HepG2 (cell line): ENCODE measurements around the gene RING1. TPM values are rescaled to one million over a fixed set of nuclear protein-coding genes. Genes with fewer than 3 reads are reported as not detected.

Experiments used
- HES4 ChIP-seq: sonication (generic); formaldehyde crosslinking; IDR thresholded peaks from 2 replicates; pipeline ENCODE4 v1.9.0; 2021; ENCODE audit warnings: mild to moderate bottlenecking, missing genetic modification reagents, borderline replicate concordance
- JUN ChIP-seq: sonication (generic); formaldehyde crosslinking; IDR thresholded peaks from 2 replicates; pipeline ENCODE4 v1.4.0; 2020; ENCODE audit warnings: mild to moderate bottlenecking, missing genetic modification reagents
- KLF12 ChIP-seq: sonication (generic); formaldehyde crosslinking; IDR thresholded peaks from 2 replicates; pipeline ENCODE4 v1.4.0; 2020; ENCODE audit warnings: missing genetic modification reagents, borderline replicate concordance
- MAZ ChIP-seq, 2 experiments: sonication (generic) in 1 of 2; formaldehyde crosslinking in 1 of 2; IDR thresholded peaks; 2 replicates each; pipeline versions ENCODE4 v1.5.0 to v1.6.1; 2012 to 2020; ENCODE audit warnings: low read depth in 2 of 2, mild to moderate bottlenecking in 2 of 2, borderline replicate concordance in 1 of 2, improper control_type of control experiment in 1 of 2, low read length in 1 of 2, missing genetic modification reagents in 1 of 2, moderate library complexity in 1 of 2
- RFXAP ChIP-seq: sonication (generic); formaldehyde crosslinking; IDR thresholded peaks from 2 replicates; pipeline ENCODE4 v1.4.0; 2020; ENCODE audit warnings: missing genetic modification reagents, borderline replicate concordance
- SAP130 ChIP-seq: IDR thresholded peaks from 2 replicates; pipeline ENCODE4 v1.6.1; 2016; ENCODE audit warnings: low read depth
- SMAD1 ChIP-seq: sonication (generic); formaldehyde crosslinking; IDR thresholded peaks from 2 replicates; pipeline ENCODE4 v1.4.0; 2020; ENCODE audit warnings: missing genetic modification reagents, low read depth, mild to moderate bottlenecking, borderline replicate concordance
- SPEN ChIP-seq: sonication (generic); formaldehyde crosslinking; IDR thresholded peaks from 2 replicates; pipeline ENCODE4 v1.5.1; 2020; ENCODE audit warnings: low read depth, mild to moderate bottlenecking, missing genetic modification reagents
- ZKSCAN1 ChIP-seq: fragments of 150-350 bp; IDR thresholded peaks from 2 replicates; pipeline ENCODE4 v1.6.1; 2014; ENCODE audit warnings: low read length
- ZMYM2 ChIP-seq: sonication (generic); formaldehyde crosslinking; IDR thresholded peaks from 2 replicates; pipeline ENCODE4 v1.8.0; 2022; ENCODE audit warnings: mild to moderate bottlenecking, missing genetic modification reagents
- ZNF24 ChIP-seq: fragments of 450-650 bp; IDR thresholded peaks from 2 replicates; pipeline ENCODE4 v1.6.1; 2017; ENCODE audit warnings: antibody characterized with exemption, mild to moderate bottlenecking
- ZNF264 ChIP-seq: sonication (generic); formaldehyde crosslinking; IDR thresholded peaks from 2 replicates; pipeline ENCODE4 v1.4.0; 2020; ENCODE audit warnings: missing genetic modification reagents
- ZNF737 ChIP-seq: sonication (generic); formaldehyde crosslinking; IDR thresholded peaks from 2 replicates; pipeline ENCODE4 v1.5.0; 2020; ENCODE audit warnings: missing genetic modification reagents, mild to moderate bottlenecking, borderline replicate concordance
- ZNF746 ChIP-seq: sonication (generic); formaldehyde crosslinking; IDR thresholded peaks from 2 replicates; pipeline ENCODE4 v1.8.0; 2022; ENCODE audit warnings: mild to moderate bottlenecking, missing genetic modification reagents
- polyA plus RNA-seq, 8 experiments: library from polyadenylated mRNA; depleted of rRNA in 3 of 8; stranded (reverse) in 7 of 8; unstranded in 1 of 8; fragments of >200 nt; fragmentation: Illumina TruSeq in 4 of 8; extraction: Trizol in 4 of 8; gene quantifications; 2 replicates each; pipeline versions ENCODE4 v1.2.1 to v1.2.3, GENCODE V29; 2011 to 2016; ENCODE audit warnings: low read depth in 4 of 8, missing spikeins in 1 of 8, mixed read lengths in 1 of 8; ENCODE audit not compliant: insufficient read depth in 1 of 8
- total RNA-seq, 5 experiments: library from RNA; depleted of rRNA; stranded (reverse); fragments of >200 nt; fragmentation: Illumina TruSeq; extraction: Trizol; gene quantifications; 2 replicates each; pipeline ENCODE4 v1.2.3, GENCODE V29; 2016; ENCODE audit warnings: low read depth in 1 of 5
- TF ChIP-seq, protein P1 (sequence below), 2 experiments: sonication (generic) in 1 of 2; formaldehyde crosslinking in 1 of 2; IDR thresholded peaks; 2 replicates each; pipeline versions ENCODE4 v1.4.0 to v1.6.1; 2016 to 2020; ENCODE audit warnings: borderline replicate concordance in 1 of 2, low read depth in 1 of 2, mild to moderate bottlenecking in 1 of 2, missing genetic modification reagents in 1 of 2
- TF ChIP-seq, protein P2 (sequence below): sonication (generic); formaldehyde crosslinking; IDR thresholded peaks from 2 replicates; pipeline ENCODE4 v1.9.0; 2021; ENCODE audit warnings: missing genetic modification reagents, mild to moderate bottlenecking, borderline replicate concordance
- TF ChIP-seq, protein P3 (sequence below): sonication (generic); formaldehyde crosslinking; IDR thresholded peaks from 2 replicates; pipeline ENCODE4 v1.4.0; 2020; ENCODE audit warnings: missing genetic modification reagents

The RING1 gene
- total and polyA plus RNA-seq, 2 of the 13 experiments (the other 11 are each of a cell fraction or from before 2014, with no cell fraction given): 23.9 to 33.6 TPM

DNA sequence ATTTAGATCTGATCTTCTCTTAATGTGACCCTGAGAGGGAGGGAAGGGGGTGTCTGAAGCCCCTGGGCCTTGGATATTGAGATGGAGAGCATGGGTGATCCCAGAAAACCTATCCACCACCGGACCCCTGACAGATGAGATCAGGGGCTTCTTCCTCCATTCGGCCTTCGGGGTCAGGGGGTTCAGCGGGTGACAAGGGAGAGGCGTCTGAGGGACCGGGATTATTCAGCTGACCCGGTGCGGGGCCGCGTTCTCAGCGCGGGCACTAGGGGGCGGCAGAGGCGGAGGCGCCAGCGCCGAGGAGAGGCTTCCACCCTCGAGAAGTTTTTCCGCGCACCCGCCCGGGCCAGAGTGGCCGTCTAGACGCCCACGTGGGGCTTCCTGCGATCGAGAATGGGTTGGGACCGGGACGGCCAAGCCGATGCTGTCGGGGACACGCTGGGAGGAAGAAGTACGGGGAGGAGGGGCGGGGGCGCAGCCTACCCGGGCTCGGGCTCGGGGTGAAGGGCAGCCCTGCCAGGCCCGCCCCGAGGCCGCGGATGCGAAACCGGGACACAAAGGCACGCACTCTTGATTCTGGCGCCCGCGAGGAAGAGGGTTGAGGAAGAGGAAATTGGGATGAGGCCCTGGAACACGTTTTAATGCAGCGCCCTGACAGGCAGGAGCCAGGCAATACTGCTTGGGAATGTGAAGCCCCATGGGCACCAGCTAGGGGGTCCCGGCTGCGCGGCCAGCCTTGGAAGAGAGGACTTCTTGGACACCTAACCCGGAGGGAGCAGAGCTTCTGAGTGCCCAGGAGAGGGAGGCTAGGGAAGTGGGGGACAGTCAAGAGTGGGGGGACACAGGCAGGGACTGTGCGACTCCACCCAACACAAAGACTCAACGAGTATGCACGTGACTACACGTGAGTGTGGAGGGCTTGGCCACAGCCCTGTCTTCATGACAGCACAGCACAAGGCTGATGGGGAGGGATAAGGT is 46.7 kb upstream of the RING1 start (continued):
- TF ChIP-seq RFXAP (CRISPR knock-in tag): no peak
- TF ChIP-seq ZNF264 (CRISPR knock-in tag): no peak
- TF ChIP-seq ZNF746 (CRISPR knock-in tag): no peak
- TF ChIP-seq, protein P1, sequence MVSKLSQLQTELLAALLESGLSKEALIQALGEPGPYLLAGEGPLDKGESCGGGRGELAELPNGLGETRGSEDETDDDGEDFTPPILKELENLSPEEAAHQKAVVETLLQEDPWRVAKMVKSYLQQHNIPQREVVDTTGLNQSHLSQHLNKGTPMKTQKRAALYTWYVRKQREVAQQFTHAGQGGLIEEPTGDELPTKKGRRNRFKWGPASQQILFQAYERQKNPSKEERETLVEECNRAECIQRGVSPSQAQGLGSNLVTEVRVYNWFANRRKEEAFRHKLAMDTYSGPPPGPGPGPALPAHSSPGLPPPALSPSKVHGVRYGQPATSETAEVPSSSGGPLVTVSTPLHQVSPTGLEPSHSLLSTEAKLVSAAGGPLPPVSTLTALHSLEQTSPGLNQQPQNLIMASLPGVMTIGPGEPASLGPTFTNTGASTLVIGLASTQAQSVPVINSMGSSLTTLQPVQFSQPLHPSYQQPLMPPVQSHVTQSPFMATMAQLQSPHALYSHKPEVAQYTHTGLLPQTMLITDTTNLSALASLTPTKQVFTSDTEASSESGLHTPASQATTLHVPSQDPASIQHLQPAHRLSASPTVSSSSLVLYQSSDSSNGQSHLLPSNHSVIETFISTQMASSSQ (IDR thresholded peaks at IDR 0.05; ENCODE audit: low read depth): no peak
- TF ChIP-seq, protein P1 (CRISPR knock-in tag; IDR thresholded peaks at IDR 0.05; ENCODE audit: borderline replicate concordance): no peak
- TF ChIP-seq JUN: no peak
- TF ChIP-seq ZNF737 (CRISPR knock-in tag): no peak
- TF ChIP-seq SAP130: peak; percentile 32; the same call in 1 of the 2 replicates
- peak; percentile 93; the same call in 1 of the 2 replicates for TF ChIP-seq HES4
- TF ChIP-seq SPEN (CRISPR knock-in tag): peak; percentile 47; the same call in 1 of the 2 replicates
- no peak for TF ChIP-seq ZKSCAN1
- TF ChIP-seq, protein P2, sequence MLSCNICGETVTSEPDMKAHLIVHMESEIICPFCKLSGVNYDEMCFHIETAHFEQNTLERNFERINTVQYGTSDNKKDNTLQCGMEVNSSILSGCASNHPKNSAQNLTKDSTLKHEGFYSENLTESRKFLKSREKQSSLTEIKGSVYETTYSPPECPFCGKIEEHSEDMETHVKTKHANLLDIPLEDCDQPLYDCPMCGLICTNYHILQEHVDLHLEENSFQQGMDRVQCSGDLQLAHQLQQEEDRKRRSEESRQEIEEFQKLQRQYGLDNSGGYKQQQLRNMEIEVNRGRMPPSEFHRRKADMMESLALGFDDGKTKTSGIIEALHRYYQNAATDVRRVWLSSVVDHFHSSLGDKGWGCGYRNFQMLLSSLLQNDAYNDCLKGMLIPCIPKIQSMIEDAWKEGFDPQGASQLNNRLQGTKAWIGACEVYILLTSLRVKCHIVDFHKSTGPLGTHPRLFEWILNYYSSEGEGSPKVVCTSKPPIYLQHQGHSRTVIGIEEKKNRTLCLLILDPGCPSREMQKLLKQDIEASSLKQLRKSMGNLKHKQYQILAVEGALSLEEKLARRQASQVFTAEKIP (CRISPR knock-in tag): no peak
- no peak for TF ChIP-seq SMAD1
- TF ChIP-seq ZMYM2 (CRISPR knock-in tag): no peak
- TF ChIP-seq MAZ (IDR thresholded peaks at IDR 0.05; ENCODE audit: borderline replicate concordance, low read depth, low read length): peak; percentile 35; the same call in 1 of the 2 replicates
- 0 out of 2 replicates have a peak, but pooled peaks have one; percentile 24 for TF ChIP-seq MAZ (CRISPR knock-in tag; IDR thresholded peaks at IDR 0.05; ENCODE audit: low read depth)
- TF ChIP-seq, protein P3, sequence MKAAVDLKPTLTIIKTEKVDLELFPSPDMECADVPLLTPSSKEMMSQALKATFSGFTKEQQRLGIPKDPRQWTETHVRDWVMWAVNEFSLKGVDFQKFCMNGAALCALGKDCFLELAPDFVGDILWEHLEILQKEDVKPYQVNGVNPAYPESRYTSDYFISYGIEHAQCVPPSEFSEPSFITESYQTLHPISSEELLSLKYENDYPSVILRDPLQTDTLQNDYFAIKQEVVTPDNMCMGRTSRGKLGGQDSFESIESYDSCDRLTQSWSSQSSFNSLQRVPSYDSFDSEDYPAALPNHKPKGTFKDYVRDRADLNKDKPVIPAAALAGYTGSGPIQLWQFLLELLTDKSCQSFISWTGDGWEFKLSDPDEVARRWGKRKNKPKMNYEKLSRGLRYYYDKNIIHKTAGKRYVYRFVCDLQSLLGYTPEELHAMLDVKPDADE (CRISPR knock-in tag): no peak
- TF ChIP-seq KLF12: no peak
- no peak for TF ChIP-seq ZNF24
